ENCODE results near the gene DAPK2.
A peak's percentile ranks its signal among the peaks of the same experiment; 100 is the strongest.

DNA sequence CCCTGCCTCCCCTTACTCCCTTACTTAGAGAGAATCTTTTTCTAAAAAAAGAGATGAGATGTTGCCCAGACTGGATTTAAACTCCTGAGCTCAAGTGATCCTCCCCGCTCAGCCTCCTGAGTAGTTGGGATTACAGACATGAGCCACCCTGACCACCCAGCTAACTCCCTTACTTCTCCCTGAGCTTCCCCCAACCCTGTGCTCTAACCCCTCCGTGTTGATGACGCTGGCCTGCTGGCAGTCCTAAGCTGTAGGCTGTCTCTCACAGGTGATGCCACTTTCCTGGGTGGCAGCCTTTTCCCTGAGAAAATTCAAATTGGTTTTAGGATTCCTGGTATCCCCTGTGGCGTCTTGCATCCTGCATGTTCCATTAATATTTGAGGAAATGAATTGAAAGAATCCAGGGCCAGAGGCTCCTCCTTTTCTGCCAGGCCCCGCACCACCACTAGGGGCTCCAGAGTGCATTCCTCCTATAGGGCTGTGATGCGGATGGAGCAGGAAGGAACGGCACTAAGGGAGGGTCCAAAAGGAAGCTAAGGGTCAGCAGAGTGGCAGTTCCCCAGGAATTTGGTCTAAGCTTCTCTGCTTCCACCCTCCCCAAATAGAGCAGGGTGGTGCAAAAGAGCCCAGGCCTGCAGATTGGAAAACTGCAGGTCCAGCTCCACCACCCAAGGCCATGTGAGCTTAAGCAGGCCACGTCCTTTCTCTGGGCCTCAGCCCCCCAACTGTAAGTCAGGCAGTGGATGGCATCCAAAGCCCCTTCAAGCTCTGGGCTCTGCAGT lies 101.1 kb downstream of the DAPK2 start:
- TF ChIP-seq, protein P1, sequence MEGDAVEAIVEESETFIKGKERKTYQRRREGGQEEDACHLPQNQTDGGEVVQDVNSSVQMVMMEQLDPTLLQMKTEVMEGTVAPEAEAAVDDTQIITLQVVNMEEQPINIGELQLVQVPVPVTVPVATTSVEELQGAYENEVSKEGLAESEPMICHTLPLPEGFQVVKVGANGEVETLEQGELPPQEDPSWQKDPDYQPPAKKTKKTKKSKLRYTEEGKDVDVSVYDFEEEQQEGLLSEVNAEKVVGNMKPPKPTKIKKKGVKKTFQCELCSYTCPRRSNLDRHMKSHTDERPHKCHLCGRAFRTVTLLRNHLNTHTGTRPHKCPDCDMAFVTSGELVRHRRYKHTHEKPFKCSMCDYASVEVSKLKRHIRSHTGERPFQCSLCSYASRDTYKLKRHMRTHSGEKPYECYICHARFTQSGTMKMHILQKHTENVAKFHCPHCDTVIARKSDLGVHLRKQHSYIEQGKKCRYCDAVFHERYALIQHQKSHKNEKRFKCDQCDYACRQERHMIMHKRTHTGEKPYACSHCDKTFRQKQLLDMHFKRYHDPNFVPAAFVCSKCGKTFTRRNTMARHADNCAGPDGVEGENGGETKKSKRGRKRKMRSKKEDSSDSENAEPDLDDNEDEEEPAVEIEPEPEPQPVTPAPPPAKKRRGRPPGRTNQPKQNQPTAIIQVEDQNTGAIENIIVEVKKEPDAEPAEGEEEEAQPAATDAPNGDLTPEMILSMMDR (IDR thresholded peaks at IDR 0.05; ENCODE audit: borderline replicate concordance, extremely low read depth, low read length, poor library complexity, severe bottlenecking) = peak; percentile 89
- TF ChIP-seq EZH2 (IDR thresholded peaks at IDR 0.05; ENCODE audit: borderline replicate concordance, low read depth, low read length, severe bottlenecking) = no peak
